Kidney (tissue), 14 donors: ENCODE results near the gene HAPLN2. TPM values are rescaled to one million over a fixed set of nuclear protein-coding genes. Genes with fewer than 3 reads are reported as not detected.

Experiments
- DNase-seq, 5 donors: peaks; one replicate each; pipeline ENCODE4 v3.0.0-alpha.2; 2013 to 2020
- FAIRE-seq: peaks from 2 replicates; lab custom pipeline; 2012; peaks lifted over from hg19 to GRCh38; lab: Jason Lieb, UNC
- H3K27ac ChIP-seq, 2 donors: one replicate each; pipeline ENCODE4 v1.7.0; 2013; ENCODE audit warnings: low read depth in 2 of 2, low read length in 2 of 2, inconsistent platforms in 1 of 2
- H3K27me3 ChIP-seq: one replicate; pipeline ENCODE4 v1.7.1; 2013; ENCODE audit warnings: low read length, inconsistent platforms; ENCODE audit not compliant: control insufficient read depth, insufficient read depth
- H3K36me3 ChIP-seq, 3 donors: one replicate each; pipeline versions ENCODE4 v1.7.0 to v1.7.1; 2013; ENCODE audit warnings: low read length in 3 of 3, control low read depth in 1 of 3, inconsistent platforms in 1 of 3; ENCODE audit not compliant: insufficient read depth in 3 of 3, control insufficient read depth in 2 of 3
- H3K4me1 ChIP-seq, 3 donors: one replicate each; pipeline versions ENCODE4 v1.7.0 to v1.7.1; 2013; ENCODE audit warnings: low read length in 3 of 3, inconsistent platforms in 1 of 3, low read depth in 1 of 3; ENCODE audit not compliant: control insufficient read depth in 2 of 3, insufficient read depth in 2 of 3
- H3K4me3 ChIP-seq, 3 donors: one replicate each; pipeline versions ENCODE4 v1.7.0 to v1.8.1; 2013; ENCODE audit warnings: low read length in 3 of 3, control low read depth in 1 of 3, inconsistent platforms in 1 of 3
- H3K9ac ChIP-seq, 3 donors: one replicate each; pipeline versions ENCODE4 v1.7.0 to v1.7.1; 2013; ENCODE audit warnings: low read length in 3 of 3, control low read depth in 1 of 3, inconsistent platforms in 1 of 3
- H3K9me3 ChIP-seq, 3 donors: one replicate each; pipeline versions ENCODE4 v1.7.0 to v1.7.1; 2013; ENCODE audit warnings: low read length in 3 of 3, control low read depth in 1 of 3, inconsistent platforms in 1 of 3; ENCODE audit not compliant: control insufficient read depth in 2 of 3, insufficient read depth in 1 of 3
- CTCF ChIP-seq: IDR thresholded peaks from 3 replicates; pipeline ENCODE4 v1.5.1; 2012; ENCODE audit warnings: mild to moderate bottlenecking, moderate library complexity, borderline replicate concordance; ENCODE audit not compliant: insufficient read depth; ENCODE audit errors: extremely low read depth
- intact Hi-C: fragments of 100-400 bp; cut with DNase I; formaldehyde crosslinking; loops from one replicate; pipeline ENCODE4 v1.11.1; 2022
- polyA plus RNA-seq: library from polyadenylated mRNA; stranded (reverse); fragments of 350-450 nt; fragmentation: Illumina TruSeq; extraction: RNeasy Lipid Tissue Mini Kit (QIAGEN cat#74804); gene quantifications from one replicate; pipeline ENCODE4 v1.2.3, GENCODE V29; 2014; ENCODE audit warnings: low read depth, low replicate concordance; ENCODE audit not compliant: insufficient read depth
- total RNA-seq: library from RNA; stranded (reverse); fragmentation: NEBNext Ultra II Directional; extraction: Animal tissue kit (Norgen Biotek cat#: 25700); gene quantifications from one replicate; pipeline ENCODE4 v1.2.1, GENCODE V29; 2021
- donor health status: control.
- donor health status: control.
- donor health status: control.
- donor health status: control.
- donor health status: control.
- donor health status: DM: yes; HTN: yes; CAD: no.
- donor health status: Normal renal cell carcinoma (clear cell type).

Gene HAPLN2
- total and polyA plus RNA-seq, 2 donors from 2014 or later = 0.30 to 1.9 TPM

DNA sequence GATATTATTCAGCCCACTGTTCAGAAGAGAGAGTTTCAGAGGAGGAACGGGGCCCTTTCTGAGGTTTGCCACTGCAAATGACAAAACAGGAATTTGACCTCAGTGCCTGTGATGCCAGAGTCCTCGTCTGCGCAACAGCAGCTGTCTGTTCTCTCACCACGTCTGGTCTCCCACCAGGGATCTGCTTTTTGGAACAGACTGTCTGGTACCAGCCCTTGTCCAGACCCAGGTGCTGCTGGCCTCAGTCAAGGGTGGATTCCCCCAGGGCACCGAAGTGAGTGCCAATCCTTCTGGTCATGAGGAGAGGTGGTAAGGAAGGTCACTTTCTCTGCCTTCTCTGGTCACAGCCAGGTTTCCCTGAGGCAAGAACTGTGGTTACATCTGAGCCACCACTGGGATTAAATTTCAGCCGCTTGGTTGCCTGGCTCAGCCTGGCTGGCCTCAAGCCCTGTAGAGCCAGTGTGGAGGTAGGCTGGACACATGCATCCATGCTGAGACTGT lies 20.4 kb downstream of the HAPLN2 start:
- Histone ChIP-seq H3K4me3 (no peak overlapping the region), H3K27ac (no peak overlapping the region), H3K36me3 (no peaks in the 10 kb centered on the region), H3K27me3 (peaks cover 10% of the 10 kb centered on the region), H3K9me3 (no peaks in the 10 kb centered on the region), H3K9ac (no peak overlapping the region), H3K4me1 (peaks cover 0 to 5% (median 0%) of the 10 kb centered on the region in 3 donors)
- peak in 3 of 5 donors; percentile 37 to 42 (median 42) for DNase-seq
- FAIRE-seq = no peak
- TF ChIP-seq CTCF = no peak
- intact Hi-C loops = no loop called here

GRCh38 chr1:156640842-156641706 lies 21.9 kb downstream of the HAPLN2 start:
- no peak for TF ChIP-seq CTCF
- Histone ChIP-seq H3K27me3 (peaks cover 23% of the 10 kb centered on the region), H3K9me3 (no peaks in the 10 kb centered on the region), H3K36me3 (no peaks in the 10 kb centered on the region), H3K4me3 (no peak overlapping the region), H3K4me1 (peaks cover 0 to 5% (median 0%) of the 10 kb centered on the region in 3 donors), H3K27ac (no peak overlapping the region), H3K9ac (no peak overlapping the region)
- no peak for FAIRE-seq
- peak in 1 of 5 donors; percentile 28 for DNase-seq
- intact Hi-C loops = no loop called here

- Histone ChIP-seq H3K36me3 (no peaks in the 10 kb centered on the region), H3K4me3 (no peak within 1 kb of the TSS), H3K27ac (no peak within 1 kb of the TSS), H3K9ac (no peak within 1 kb of the TSS), H3K4me1 (peaks cover 0 to 5% (median 0%) of the 10 kb centered on the region in 3 donors), H3K9me3 (no peaks in the 10 kb centered on the region), H3K27me3 (peaks cover 27% of the 10 kb centered on the region)
- no peak for TF ChIP-seq CTCF
- intact Hi-C loops = no loop called here
- FAIRE-seq (no peak), DNase-seq (peak in 4 of 5 donors; percentile 54 to 76 (median 63))
Measured at GRCh38 chr1:156641761-156642264, 22.6 kb downstream of the HAPLN2 start, which contains the start of gene BCAN. Gene BCAN (plus strand): TSS chr1:156642117. CDS start chr1:156646055, 3,938 bp downstream.
